DND-41 (cell line): Measurements from ENCODE around the gene ZNF827.

ENCODE experiments used
- ATAC-seq: fragments of 200-7000 bp; cut with Tn5 transposase; 3 replicates; pipeline ENCODE4 v1.9.1; 2021; ENCODE audit warnings: low read depth; ENCODE audit not compliant: insufficient read depth
- DNase-seq: peaks from one replicate; pipeline ENCODE4 v3.0.0-alpha.2; 2020
- H2AFZ ChIP-seq: 2 replicates; pipeline ENCODE4 v1.6.0; 2012; ENCODE audit warnings: low read depth, low read length
- H3K27ac ChIP-seq: 2 replicates; pipeline ENCODE4 v1.5.1; 2012; ENCODE audit warnings: low read length, inconsistent platforms
- H3K27me3 ChIP-seq: fragments of 200-600 bp; sonication (generic); 2 replicates; pipeline ENCODE4 v1.6.0; 2012; ENCODE audit warnings: low read length, mild to moderate bottlenecking, inconsistent platforms; ENCODE audit not compliant: insufficient read depth, poor library complexity
- H3K36me3 ChIP-seq: 2 replicates; pipeline ENCODE4 v1.5.1; 2012; ENCODE audit warnings: low read length, inconsistent platforms; ENCODE audit not compliant: insufficient read depth
- H3K4me1 ChIP-seq: 2 replicates; pipeline ENCODE4 v1.5.1; 2012; ENCODE audit warnings: mild to moderate bottlenecking, low read length; ENCODE audit not compliant: insufficient read depth
- H3K4me2 ChIP-seq: 2 replicates; pipeline ENCODE4 v1.6.0; 2012; ENCODE audit warnings: mild to moderate bottlenecking, moderate library complexity, low read length, inconsistent platforms; ENCODE audit not compliant: insufficient read depth
- H3K4me3 ChIP-seq, 2 experiments: fragments of 200-600 bp in 1 of 2; shearing (Covaris generic) in 1 of 2; 2 replicates each; pipeline ENCODE4 v1.5.1; 2012 to 2016; ENCODE audit warnings: inconsistent platforms in 2 of 2, low read length in 2 of 2, mild to moderate bottlenecking in 2 of 2, low read depth in 1 of 2, moderate library complexity in 1 of 2
- H3K79me2 ChIP-seq: 2 replicates; pipeline ENCODE4 v1.6.0; 2012; ENCODE audit warnings: low read length, inconsistent platforms; ENCODE audit not compliant: insufficient read depth
- H3K9ac ChIP-seq: 2 replicates; pipeline ENCODE4 v1.6.0; 2012; ENCODE audit warnings: low read depth, mild to moderate bottlenecking, inconsistent platforms, low read length, moderate library complexity
- H3K9me3 ChIP-seq: 2 replicates; pipeline ENCODE4 v1.5.1; 2012; ENCODE audit warnings: low read length, moderate library complexity, mild to moderate bottlenecking, inconsistent platforms; ENCODE audit not compliant: insufficient read depth, severe bottlenecking
- H4K20me1 ChIP-seq: 2 replicates; pipeline ENCODE4 v1.6.0; 2012; ENCODE audit warnings: low read length; ENCODE audit not compliant: insufficient read depth
- EZH2 ChIP-seq: IDR thresholded peaks from 3 replicates; pipeline ENCODE4 v1.6.1; 2012; ENCODE audit warnings: borderline replicate concordance, low read depth, mild to moderate bottlenecking, moderate library complexity, low read length, inconsistent platforms; ENCODE audit not compliant: severe bottlenecking
- TF ChIP-seq, protein P1 (sequence below): IDR thresholded peaks from 2 replicates; pipeline ENCODE4 v1.5.1; 2012; ENCODE audit warnings: borderline replicate concordance, low read length, moderate library complexity, mild to moderate bottlenecking; ENCODE audit not compliant: poor library complexity, severe bottlenecking; ENCODE audit errors: extremely low read depth

Gene ZNF827

GRCh38 chr4:145815027-145815612, 123.5 kb downstream of the ZNF827 start:
- H3K36me3 ChIP-seq: no peaks in the 10 kb centered on the region
- no peak overlapping the region for H3K4me2 ChIP-seq
- H3K4me1 ChIP-seq: no peaks in the 10 kb centered on the region
- DNase-seq (no peak), ATAC-seq (no peak)
- no peak overlapping the region for H3K9ac ChIP-seq
- H3K27me3 ChIP-seq: no peaks in the 10 kb centered on the region
- no peak overlapping the region for H3K4me3 ChIP-seq
- no peaks in the 10 kb centered on the region for H4K20me1 ChIP-seq
- H2AFZ ChIP-seq: no peak overlapping the region
- no peaks in the 10 kb centered on the region for H3K79me2 ChIP-seq
- no peak overlapping the region for H3K27ac ChIP-seq
- TF ChIP-seq, protein P1, sequence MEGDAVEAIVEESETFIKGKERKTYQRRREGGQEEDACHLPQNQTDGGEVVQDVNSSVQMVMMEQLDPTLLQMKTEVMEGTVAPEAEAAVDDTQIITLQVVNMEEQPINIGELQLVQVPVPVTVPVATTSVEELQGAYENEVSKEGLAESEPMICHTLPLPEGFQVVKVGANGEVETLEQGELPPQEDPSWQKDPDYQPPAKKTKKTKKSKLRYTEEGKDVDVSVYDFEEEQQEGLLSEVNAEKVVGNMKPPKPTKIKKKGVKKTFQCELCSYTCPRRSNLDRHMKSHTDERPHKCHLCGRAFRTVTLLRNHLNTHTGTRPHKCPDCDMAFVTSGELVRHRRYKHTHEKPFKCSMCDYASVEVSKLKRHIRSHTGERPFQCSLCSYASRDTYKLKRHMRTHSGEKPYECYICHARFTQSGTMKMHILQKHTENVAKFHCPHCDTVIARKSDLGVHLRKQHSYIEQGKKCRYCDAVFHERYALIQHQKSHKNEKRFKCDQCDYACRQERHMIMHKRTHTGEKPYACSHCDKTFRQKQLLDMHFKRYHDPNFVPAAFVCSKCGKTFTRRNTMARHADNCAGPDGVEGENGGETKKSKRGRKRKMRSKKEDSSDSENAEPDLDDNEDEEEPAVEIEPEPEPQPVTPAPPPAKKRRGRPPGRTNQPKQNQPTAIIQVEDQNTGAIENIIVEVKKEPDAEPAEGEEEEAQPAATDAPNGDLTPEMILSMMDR: no peak
- TF ChIP-seq EZH2: no peak
- no peaks in the 10 kb centered on the region for H3K9me3 ChIP-seq

GRCh38 chr4:145814246-145814645, 124.4 kb downstream of the ZNF827 start:
- no peak overlapping the region for H3K27ac ChIP-seq
- peaks cover 7% of the 10 kb centered on the region for H3K9me3 ChIP-seq
- H3K36me3 ChIP-seq: no peaks in the 10 kb centered on the region
- H3K79me2 ChIP-seq: no peaks in the 10 kb centered on the region
- H3K9ac ChIP-seq: no peak overlapping the region
- H3K4me3 ChIP-seq: no peak overlapping the region
- no peak for TF ChIP-seq EZH2
- TF ChIP-seq, protein P1: no peak
- no peaks in the 10 kb centered on the region for H3K4me1 ChIP-seq
- ATAC-seq (no peak), DNase-seq (no peak)
- H3K4me2 ChIP-seq: no peak overlapping the region
- no peaks in the 10 kb centered on the region for H4K20me1 ChIP-seq
- H2AFZ ChIP-seq: no peak overlapping the region
- H3K27me3 ChIP-seq: no peaks in the 10 kb centered on the region

DNA sequence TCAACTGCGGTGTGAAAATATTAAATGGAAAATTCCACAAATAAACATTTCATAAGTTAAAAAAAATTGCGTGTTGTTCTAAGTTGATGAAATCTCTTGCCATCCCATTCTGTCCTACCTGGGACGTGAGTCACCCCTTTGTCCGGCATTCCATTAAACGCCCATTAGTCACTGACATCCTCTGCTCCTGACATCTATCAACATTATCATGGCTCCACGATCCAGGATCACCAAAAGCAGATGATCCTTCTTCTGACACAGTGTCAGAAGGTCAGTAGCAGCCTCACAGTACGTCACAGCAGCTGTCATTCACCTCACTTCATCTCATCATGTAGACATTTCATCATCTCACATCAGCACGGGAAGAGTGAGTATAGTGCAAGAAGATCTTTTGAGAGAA, 125.7 kb downstream of the ZNF827 start:
- Histone ChIP-seq H3K9ac (no peak overlapping the region), H3K9me3 (peaks cover 7% of the 10 kb centered on the region), H3K4me2 (no peak overlapping the region), H4K20me1 (no peaks in the 10 kb centered on the region), H3K27me3 (no peaks in the 10 kb centered on the region), H2AFZ (no peak overlapping the region), H3K4me1 (no peaks in the 10 kb centered on the region), H3K79me2 (no peaks in the 10 kb centered on the region), H3K27ac (no peak overlapping the region), H3K36me3 (no peaks in the 10 kb centered on the region), H3K4me3 (no peak overlapping the region)
- DNase-seq (no peak), ATAC-seq (no peak)
- no peak for TF ChIP-seq EZH2
- TF ChIP-seq, protein P1: no peak
